GM12878 (cell line): Measurements from ENCODE around the gene MYBL2. TPM values are rescaled to one million over a fixed set of nuclear protein-coding genes. Genes with fewer than 3 reads are reported as not detected.

Experiments
- ASH2L ChIP-seq: fragments of 300-600, 200-600 bp; sonication (generic); IDR thresholded peaks from 2 replicates; pipeline ENCODE4 v1.6.1; 2017; ENCODE audit warnings: low read depth, mild to moderate bottlenecking, borderline replicate concordance
- BMI1 ChIP-seq: fragments of 450-650 bp; IDR thresholded peaks from 2 replicates; pipeline ENCODE4 v1.6.1; 2016; ENCODE audit warnings: mild to moderate bottlenecking, moderate library complexity, borderline replicate concordance
- CBFB ChIP-seq: IDR thresholded peaks from 2 replicates; pipeline ENCODE4 v1.6.1; 2016; ENCODE audit warnings: antibody characterized with exemption, low read depth
- CBX3 ChIP-seq: fragments of 200-600 bp; sonication (generic); IDR thresholded peaks from 2 replicates; pipeline ENCODE4 v1.6.1; 2016; ENCODE audit warnings: low read depth, borderline replicate concordance
- CHD4 ChIP-seq: fragments of 200-600 bp; sonication (generic); IDR thresholded peaks from 2 replicates; pipeline ENCODE4 v1.6.1; 2016; ENCODE audit warnings: mild to moderate bottlenecking
- CREB1 ChIP-seq: IDR thresholded peaks from 2 replicates; pipeline ENCODE4 v1.6.1; 2012; ENCODE audit warnings: low read depth, mild to moderate bottlenecking, inconsistent platforms
- FOXM1 ChIP-seq: IDR thresholded peaks from 2 replicates; pipeline ENCODE4 v1.6.1; 2012; ENCODE audit warnings: low read depth, mild to moderate bottlenecking, inconsistent platforms, low read length, moderate library complexity
- LARP7 ChIP-seq: fragments of 450-650 bp; IDR thresholded peaks from 2 replicates; pipeline ENCODE4 v1.6.1; 2017; ENCODE audit warnings: mild to moderate bottlenecking
- MEF2A ChIP-seq: IDR thresholded peaks from 2 replicates; pipeline ENCODE4 v1.6.1; 2011; ENCODE audit warnings: low read depth, mild to moderate bottlenecking, low read length, moderate library complexity; ENCODE audit not compliant: insufficient read depth
- MTA2 ChIP-seq: fragments of 450-650 bp; IDR thresholded peaks from 2 replicates; pipeline ENCODE4 v1.6.1; 2016; ENCODE audit warnings: low read depth, mild to moderate bottlenecking, moderate library complexity
- POLR2A ChIP-seq: IDR thresholded peaks from 2 replicates; pipeline ENCODE4 v1.6.1; 2011; ENCODE audit warnings: low read depth, mild to moderate bottlenecking, low read length
- POU2F2 ChIP-seq: IDR thresholded peaks from 3 replicates; pipeline ENCODE4 v1.6.1; 2011; ENCODE audit warnings: low read depth, mild to moderate bottlenecking, low read length, borderline replicate concordance
- RAD21 ChIP-seq: IDR thresholded peaks from 2 replicates; pipeline ENCODE4 v1.6.1; 2011; ENCODE audit warnings: mild to moderate bottlenecking, low read depth, low read length, moderate library complexity; ENCODE audit not compliant: insufficient read depth
- RCOR1 ChIP-seq: conservative IDR thresholded peaks from 2 replicates; pipeline ENCODE4 v1.6.1; 2012; ENCODE audit warnings: low read depth, low read length, improper control_type of control experiment
- SMAD5 ChIP-seq: IDR thresholded peaks from 2 replicates; pipeline ENCODE4 v1.6.1; 2016; ENCODE audit warnings: antibody characterized with exemption, low read depth
- ZNF592 ChIP-seq: fragments of 450-650 bp; IDR thresholded peaks from 2 replicates; pipeline ENCODE4 v1.6.1; 2017; ENCODE audit warnings: mild to moderate bottlenecking, moderate library complexity
- polyA plus RNA-seq, 11 experiments: library from polyadenylated mRNA; depleted of rRNA in 4 of 11; unstranded in 6 of 11; stranded (reverse) in 5 of 11; fragments of >200 nt; fragmentation: Nextera tagmentation in 4 of 11; fragmentation: Illumina TruSeq in 1 of 11; extraction: Ambion mirVana in 4 of 11; extraction: Trizol in 1 of 11; gene quantifications; 1 replicate in 1 of 11; 2 replicates in 10 of 11; pipeline versions ENCODE4 v1.2.1 to v1.2.3, GENCODE V29; 2011 to 2016; ENCODE audit warnings: inconsistent platforms in 2 of 11, missing spikeins in 2 of 11, low read depth in 1 of 11
- total RNA-seq, 4 experiments: library from RNA; depleted of rRNA in 3 of 4; stranded (reverse); fragments of >200 nt in 3 of 4; fragmentation: Illumina TruSeq in 1 of 4; extraction: Trizol in 1 of 4; gene quantifications; 2 replicates each; pipeline versions ENCODE4 v1.2.1 to v1.2.3, GENCODE V29; 2013 to 2021
- TF ChIP-seq, protein P1 (sequence below): fragments of 450-650 bp; conservative IDR thresholded peaks from 2 replicates; pipeline ENCODE4 v1.6.1; 2017; ENCODE audit warnings: mild to moderate bottlenecking, moderate library complexity
- TF ChIP-seq, protein P2 (sequence below): IDR thresholded peaks from 2 replicates; pipeline ENCODE4 v1.6.1; 2012; ENCODE audit warnings: improper control_type of control experiment, low read depth, low read length; ENCODE audit not compliant: insufficient replicate concordance
- TF ChIP-seq, protein P3 (sequence below): fragments of 450-650 bp; IDR thresholded peaks from 2 replicates; pipeline ENCODE4 v1.6.1; 2017; ENCODE audit warnings: low read depth, mild to moderate bottlenecking, moderate library complexity

MYBL2 gene
- total and polyA plus RNA-seq, 10 of the 15 experiments (the other 5 are each of a cell fraction or from before 2014, with no cell fraction given): 4.5 to 213 (median 74.2) TPM

GRCh38 chr20:43681991-43682410 is 15.1 kb downstream of the MYBL2 start (continued):
- TF ChIP-seq BMI1: no peak
- TF ChIP-seq CBX3: no peak
- TF ChIP-seq FOXM1: peak; percentile 81
- TF ChIP-seq, protein P1, sequence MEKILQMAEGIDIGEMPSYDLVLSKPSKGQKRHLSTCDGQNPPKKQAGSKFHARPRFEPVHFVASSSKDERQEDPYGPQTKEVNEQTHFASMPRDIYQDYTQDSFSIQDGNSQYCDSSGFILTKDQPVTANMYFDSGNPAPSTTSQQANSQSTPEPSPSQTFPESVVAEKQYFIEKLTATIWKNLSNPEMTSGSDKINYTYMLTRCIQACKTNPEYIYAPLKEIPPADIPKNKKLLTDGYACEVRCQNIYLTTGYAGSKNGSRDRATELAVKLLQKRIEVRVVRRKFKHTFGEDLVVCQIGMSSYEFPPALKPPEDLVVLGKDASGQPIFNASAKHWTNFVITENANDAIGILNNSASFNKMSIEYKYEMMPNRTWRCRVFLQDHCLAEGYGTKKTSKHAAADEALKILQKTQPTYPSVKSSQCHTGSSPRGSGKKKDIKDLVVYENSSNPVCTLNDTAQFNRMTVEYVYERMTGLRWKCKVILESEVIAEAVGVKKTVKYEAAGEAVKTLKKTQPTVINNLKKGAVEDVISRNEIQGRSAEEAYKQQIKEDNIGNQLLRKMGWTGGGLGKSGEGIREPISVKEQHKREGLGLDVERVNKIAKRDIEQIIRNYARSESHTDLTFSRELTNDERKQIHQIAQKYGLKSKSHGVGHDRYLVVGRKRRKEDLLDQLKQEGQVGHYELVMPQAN: no peak
- TF ChIP-seq LARP7: no peak
- peak; percentile 71 for TF ChIP-seq CBFB
- TF ChIP-seq ASH2L: no peak
- no peak for TF ChIP-seq ZNF592
- peak; percentile 67; the same call in 1 of the 2 replicates for TF ChIP-seq MTA2
- no peak for TF ChIP-seq RAD21
- TF ChIP-seq CREB1: no peak
- TF ChIP-seq RCOR1: 0 out of 2 replicates have a peak, but pooled peaks have one; percentile 63
- TF ChIP-seq, protein P2, sequence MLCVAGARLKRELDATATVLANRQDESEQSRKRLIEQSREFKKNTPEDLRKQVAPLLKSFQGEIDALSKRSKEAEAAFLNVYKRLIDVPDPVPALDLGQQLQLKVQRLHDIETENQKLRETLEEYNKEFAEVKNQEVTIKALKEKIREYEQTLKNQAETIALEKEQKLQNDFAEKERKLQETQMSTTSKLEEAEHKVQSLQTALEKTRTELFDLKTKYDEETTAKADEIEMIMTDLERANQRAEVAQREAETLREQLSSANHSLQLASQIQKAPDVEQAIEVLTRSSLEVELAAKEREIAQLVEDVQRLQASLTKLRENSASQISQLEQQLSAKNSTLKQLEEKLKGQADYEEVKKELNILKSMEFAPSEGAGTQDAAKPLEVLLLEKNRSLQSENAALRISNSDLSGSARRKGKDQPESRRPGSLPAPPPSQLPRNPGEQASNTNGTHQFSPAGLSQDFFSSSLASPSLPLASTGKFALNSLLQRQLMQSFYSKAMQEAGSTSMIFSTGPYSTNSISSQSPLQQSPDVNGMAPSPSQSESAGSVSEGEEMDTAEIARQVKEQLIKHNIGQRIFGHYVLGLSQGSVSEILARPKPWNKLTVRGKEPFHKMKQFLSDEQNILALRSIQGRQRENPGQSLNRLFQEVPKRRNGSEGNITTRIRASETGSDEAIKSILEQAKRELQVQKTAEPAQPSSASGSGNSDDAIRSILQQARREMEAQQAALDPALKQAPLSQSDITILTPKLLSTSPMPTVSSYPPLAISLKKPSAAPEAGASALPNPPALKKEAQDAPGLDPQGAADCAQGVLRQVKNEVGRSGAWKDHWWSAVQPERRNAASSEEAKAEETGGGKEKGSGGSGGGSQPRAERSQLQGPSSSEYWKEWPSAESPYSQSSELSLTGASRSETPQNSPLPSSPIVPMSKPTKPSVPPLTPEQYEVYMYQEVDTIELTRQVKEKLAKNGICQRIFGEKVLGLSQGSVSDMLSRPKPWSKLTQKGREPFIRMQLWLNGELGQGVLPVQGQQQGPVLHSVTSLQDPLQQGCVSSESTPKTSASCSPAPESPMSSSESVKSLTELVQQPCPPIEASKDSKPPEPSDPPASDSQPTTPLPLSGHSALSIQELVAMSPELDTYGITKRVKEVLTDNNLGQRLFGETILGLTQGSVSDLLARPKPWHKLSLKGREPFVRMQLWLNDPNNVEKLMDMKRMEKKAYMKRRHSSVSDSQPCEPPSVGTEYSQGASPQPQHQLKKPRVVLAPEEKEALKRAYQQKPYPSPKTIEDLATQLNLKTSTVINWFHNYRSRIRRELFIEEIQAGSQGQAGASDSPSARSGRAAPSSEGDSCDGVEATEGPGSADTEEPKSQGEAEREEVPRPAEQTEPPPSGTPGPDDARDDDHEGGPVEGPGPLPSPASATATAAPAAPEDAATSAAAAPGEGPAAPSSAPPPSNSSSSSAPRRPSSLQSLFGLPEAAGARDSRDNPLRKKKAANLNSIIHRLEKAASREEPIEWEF: no peak
- no peak for TF ChIP-seq CHD4
- peak; percentile 97 for TF ChIP-seq POU2F2
- peak; percentile 51; the same call in 1 of the 2 replicates for TF ChIP-seq MEF2A
- no peak; the same call in 1 of the 2 replicates for TF ChIP-seq SMAD5
- peak; percentile 62; the same call in 1 of the 2 replicates for TF ChIP-seq POLR2A
- TF ChIP-seq, protein P3, sequence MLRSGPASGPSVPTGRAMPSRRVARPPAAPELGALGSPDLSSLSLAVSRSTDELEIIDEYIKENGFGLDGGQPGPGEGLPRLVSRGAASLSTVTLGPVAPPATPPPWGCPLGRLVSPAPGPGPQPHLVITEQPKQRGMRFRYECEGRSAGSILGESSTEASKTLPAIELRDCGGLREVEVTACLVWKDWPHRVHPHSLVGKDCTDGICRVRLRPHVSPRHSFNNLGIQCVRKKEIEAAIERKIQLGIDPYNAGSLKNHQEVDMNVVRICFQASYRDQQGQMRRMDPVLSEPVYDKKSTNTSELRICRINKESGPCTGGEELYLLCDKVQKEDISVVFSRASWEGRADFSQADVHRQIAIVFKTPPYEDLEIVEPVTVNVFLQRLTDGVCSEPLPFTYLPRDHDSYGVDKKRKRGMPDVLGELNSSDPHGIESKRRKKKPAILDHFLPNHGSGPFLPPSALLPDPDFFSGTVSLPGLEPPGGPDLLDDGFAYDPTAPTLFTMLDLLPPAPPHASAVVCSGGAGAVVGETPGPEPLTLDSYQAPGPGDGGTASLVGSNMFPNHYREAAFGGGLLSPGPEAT: peak; percentile 59
